SK-N-SH (cell line): ENCODE measurements around the gene STX18. TPM values are rescaled to one million over a fixed set of nuclear protein-coding genes. Genes with fewer than 3 reads are reported as not detected.

ENCODE experiments used
- CTCF ChIA-PET: fragments of 300-600, 350-600 bp; formaldehyde crosslinking; extraction: SDS; loops from one replicate; lab custom pipeline; 2021; lab: Yijun Ruan, JAX
- POLR2A ChIA-PET: fragments of 350-600 bp; sonication (Branson Sonifier 250); formaldehyde crosslinking; extraction: SDS; loops from one replicate; lab custom pipeline; 2020; ENCODE audit warnings: antibody characterized with exemption, inconsistent platforms; lab: Yijun Ruan, JAX
- DNase-seq: peaks from one replicate; pipeline ENCODE4 v3.0.0; 2012
- H2AFZ ChIP-seq: fragments of 200-600 bp; sonication (generic); 2 replicates; pipeline ENCODE4 v1.8.1; 2016; ENCODE audit warnings: antibody characterized with exemption, mild to moderate bottlenecking, low read depth
- H3F3A ChIP-seq: fragments of 200-600 bp; sonication (generic); replicated peaks from 2 replicates; pipeline ENCODE3; 2016; ENCODE audit warnings: antibody characterized with exemption, mild to moderate bottlenecking; ENCODE audit not compliant: insufficient read depth
- H3K27ac ChIP-seq, 2 experiments: fragments of 200-500 bp in 1 of 2; fragments of 200-600 bp in 1 of 2; sonication (Bioruptor generic) in 1 of 2; sonication (generic), shearing (Covaris generic) in 1 of 2; 2 replicates each; pipeline versions ENCODE4 v1.5.1 to v1.6.1; 2014 to 2016; ENCODE audit warnings: low read depth in 2 of 2, inconsistent platforms in 1 of 2, low read length in 1 of 2, mild to moderate bottlenecking in 1 of 2, mixed read lengths in 1 of 2
- H3K27me3 ChIP-seq: fragments of 200-600 bp; sonication (generic), shearing (Covaris generic); 2 replicates; pipeline ENCODE4 v1.6.1; 2016; ENCODE audit warnings: mixed run types; ENCODE audit not compliant: insufficient read depth
- H3K36me3 ChIP-seq, 2 experiments: fragments of 200-500 bp in 1 of 2; fragments of 200-600 bp in 1 of 2; sonication (Bioruptor generic) in 1 of 2; sonication (generic) in 1 of 2; replicated peaks in 1 of 2; 2 replicates each; pipeline versions ENCODE3 to v1.5.1; 2014 to 2016; ENCODE audit warnings: low read length in 1 of 2, mild to moderate bottlenecking in 1 of 2; ENCODE audit not compliant: insufficient read depth in 2 of 2, control insufficient read depth in 1 of 2
- H3K4me1 ChIP-seq, 2 experiments: fragments of 200-500 bp in 1 of 2; fragments of 200-600 bp in 1 of 2; sonication (Bioruptor generic) in 1 of 2; sonication (generic), shearing (Covaris generic) in 1 of 2; 2 replicates each; pipeline versions ENCODE4 v1.5.1 to v1.6.1; 2014 to 2016; ENCODE audit warnings: low read depth in 1 of 2, low read length in 1 of 2, mixed run types in 1 of 2; ENCODE audit not compliant: insufficient read depth in 2 of 2, control insufficient read depth in 1 of 2
- H3K4me2 ChIP-seq: fragments of 200-600 bp; sonication (generic), shearing (Covaris generic); 2 replicates; pipeline ENCODE4 v1.6.1; 2017; ENCODE audit warnings: mixed run types
- H3K4me3 ChIP-seq, 2 experiments: fragments of 200-500 bp in 1 of 2; fragments of 200-600 bp in 1 of 2; sonication (Bioruptor generic) in 1 of 2; sonication (generic), shearing (Covaris generic) in 1 of 2; 2 replicates each; pipeline versions ENCODE4 v1.5.1 to v1.8.1; 2014 to 2016; ENCODE audit warnings: low read depth in 2 of 2, inconsistent platforms in 1 of 2, low read length in 1 of 2, mild to moderate bottlenecking in 1 of 2, mixed read lengths in 1 of 2, moderate library complexity in 1 of 2
- H3K79me2 ChIP-seq: fragments of 200-600 bp; sonication (generic); 2 replicates; pipeline ENCODE4 v1.8.1; 2017; ENCODE audit warnings: mild to moderate bottlenecking; ENCODE audit not compliant: insufficient read depth
- H3K9ac ChIP-seq: fragments of 200-600 bp; sonication (generic); 2 replicates; pipeline ENCODE4 v1.6.1; 2017; ENCODE audit warnings: mixed run types
- H3K9me2 ChIP-seq: fragments of 200-600 bp; sonication (generic); 2 replicates; pipeline ENCODE4 v1.6.1; 2017; ENCODE audit warnings: mixed run types
- H3K9me3 ChIP-seq: fragments of 200-600 bp; sonication (generic); 2 replicates; pipeline ENCODE4 v1.6.1; 2017; ENCODE audit warnings: mixed run types, mild to moderate bottlenecking, moderate library complexity
- H4K20me1 ChIP-seq: fragments of 200-600 bp; sonication (generic); 2 replicates; pipeline ENCODE4 v1.6.1; 2017; ENCODE audit warnings: mild to moderate bottlenecking, mixed run types; ENCODE audit not compliant: insufficient read depth
- FOXM1 ChIP-seq: IDR thresholded peaks from 2 replicates; pipeline ENCODE4 v1.4.0; 2012; ENCODE audit warnings: low read depth, mild to moderate bottlenecking
- IRF3 ChIP-seq: fragments of 150-350 bp; IDR thresholded peaks from 2 replicates; pipeline ENCODE4 v1.6.1; 2016; ENCODE audit warnings: mild to moderate bottlenecking, low read depth, low read length
- JUND ChIP-seq: IDR thresholded peaks from 2 replicates; pipeline ENCODE4 v1.4.0; 2012
- MEF2A ChIP-seq: IDR thresholded peaks from 2 replicates; pipeline ENCODE4 v1.4.0; 2012; ENCODE audit warnings: low read depth, borderline replicate concordance
- NRF1 ChIP-seq: IDR thresholded peaks from 2 replicates; pipeline ENCODE4 v1.6.1; 2012; ENCODE audit warnings: low read depth, mild to moderate bottlenecking, low read length
- POLR2AphosphoS5 ChIP-seq: IDR thresholded peaks from 2 replicates; pipeline ENCODE4 v1.6.1; 2012; ENCODE audit warnings: low read depth, low read length
- RAD21 ChIP-seq: IDR thresholded peaks from 2 replicates; pipeline ENCODE4 v1.6.1; 2012; ENCODE audit warnings: mild to moderate bottlenecking, low read length
- RCOR1 ChIP-seq: fragments of 150-350 bp; IDR thresholded peaks from 2 replicates; pipeline ENCODE4 v1.6.1; 2017; ENCODE audit warnings: antibody characterized with exemption, low read length
- RFX5 ChIP-seq: IDR thresholded peaks from 2 replicates; pipeline ENCODE4 v1.6.1; 2012; ENCODE audit warnings: mild to moderate bottlenecking, improper control_type of control experiment, low read length
- RXRA ChIP-seq: IDR thresholded peaks from 2 replicates; pipeline ENCODE4 v1.4.0; 2012; ENCODE audit warnings: low read depth, mild to moderate bottlenecking, borderline replicate concordance
- SIN3A ChIP-seq: IDR thresholded peaks from 2 replicates; pipeline ENCODE4 v1.6.1; 2012; ENCODE audit warnings: low read depth, mild to moderate bottlenecking, low read length, moderate library complexity, borderline replicate concordance
- SMC3 ChIP-seq: IDR thresholded peaks from 2 replicates; pipeline ENCODE4 v1.6.1; 2012; ENCODE audit warnings: low read depth, low read length, improper control_type of control experiment
- TAF1 ChIP-seq: IDR thresholded peaks from 2 replicates; pipeline ENCODE4 v1.6.1; 2012; ENCODE audit warnings: low read depth, mild to moderate bottlenecking, low read length, moderate library complexity, borderline replicate concordance
- TCF12 ChIP-seq: IDR thresholded peaks from 2 replicates; pipeline ENCODE4 v1.4.0; 2012
- USF1 ChIP-seq: IDR thresholded peaks from 2 replicates; pipeline ENCODE4 v1.4.0; 2012; ENCODE audit warnings: low read depth, borderline replicate concordance
- ZBTB33 ChIP-seq: IDR thresholded peaks from 2 replicates; pipeline ENCODE4 v1.4.0; 2012; ENCODE audit warnings: low read depth, borderline replicate concordance
- whole genome bisulfite sequencing: methylation state at CpG from one replicate; pipeline ENCODE4 v1.1.6; 2017; ENCODE audit warnings: low lambda C conversion rate; 5-methylcytosine and 5-hydroxymethylcytosine counted together
- polyA plus RNA-seq, 3 experiments: library from polyadenylated mRNA; depleted of rRNA; stranded (reverse); fragments of >200 nt; gene quantifications; 2 replicates each; pipeline ENCODE4 v1.2.3, GENCODE V29; 2012
- TF ChIP-seq, protein P1 (sequence below): IDR thresholded peaks from 2 replicates; pipeline ENCODE4 v1.4.0; 2012; ENCODE audit warnings: low read depth

The STX18 gene
- polyA plus RNA-seq, 1 of the 3 experiments (the other 2 are of a cell fraction), result 17.3 TPM

- no peak overlapping the region for H3K4me2 ChIP-seq
- H3K36me3 ChIP-seq, result peaks cover 14 to 27% of the 10 kb centered on the region in 2 experiments
- ChIA-PET POLR2A (no interaction called here), CTCF (interaction anchor here (0.9 to 1.3 kb wide), 2 partner anchors 28 to 301 kb away, joined by 3 to 5 read pairs; no protein-coding TSS in a partner anchor)
- peaks cover 9 to 32% of the 10 kb centered on the region in 2 experiments for H3K4me1 ChIP-seq
- no peak for DNase-seq
- no peak overlapping the region for H3K9ac ChIP-seq
- no peak overlapping the region for H3K4me3 ChIP-seq
- H3K9me3 ChIP-seq, result no peaks in the 10 kb centered on the region
- no peak overlapping the region for H2AFZ ChIP-seq
- no peaks in the 10 kb centered on the region for H3K79me2 ChIP-seq
- peak overlapping the region in 1 of 2 experiments; percentile 90; a peak in 1 of 4 replicates for H3K27ac ChIP-seq
- TF ChIP-seq RCOR1, result no peak
- no peak for TF ChIP-seq RAD21
- TF ChIP-seq POLR2AphosphoS5, result no peak
- no peaks in the 10 kb centered on the region for H3K27me3 ChIP-seq
- H3K9me2 ChIP-seq, result no peaks in the 10 kb centered on the region
- H3F3A ChIP-seq, result peaks cover 18% of the 10 kb centered on the region
- WGBS, result 68% methylated on average over 6 of the region's 6 CpGs
- no peaks in the 10 kb centered on the region for H4K20me1 ChIP-seq
Observed at GRCh38 chr4:4460759-4461158, 81.1 kb downstream of the STX18 start.

DNA sequence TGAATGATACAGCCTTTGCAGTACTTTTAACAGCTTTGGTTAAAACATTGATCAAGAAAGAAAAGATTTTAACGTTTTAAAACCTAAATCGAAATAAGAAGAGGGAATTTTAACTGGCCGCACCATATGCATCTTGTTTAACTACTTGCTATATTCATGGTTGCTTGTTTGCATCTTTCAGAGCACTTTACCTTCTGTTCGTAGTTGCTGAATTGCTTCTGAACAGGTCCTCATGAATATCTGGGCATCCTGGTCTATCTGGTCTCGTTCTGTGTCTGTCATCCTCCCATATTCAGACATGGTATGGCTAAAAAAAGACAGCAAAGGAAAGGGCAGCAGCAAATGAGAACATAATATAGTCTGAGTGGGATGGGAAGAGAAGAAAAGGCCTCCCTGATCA is 82.7 kb downstream of the STX18 start:
- Histone ChIP-seq H3K4me3 (no peak overlapping the region), H3K4me2 (no peak overlapping the region), H3K4me1 (peaks cover 9 to 45% of the 10 kb centered on the region in 2 experiments), H3K36me3 (peaks cover 19 to 22% of the 10 kb centered on the region in 2 experiments), H3K27me3 (no peaks in the 10 kb centered on the region), H3K9me3 (no peaks in the 10 kb centered on the region), H3K9me2 (no peaks in the 10 kb centered on the region), H3K79me2 (no peaks in the 10 kb centered on the region), H3F3A (peaks cover 21% of the 10 kb centered on the region), H3K27ac (peak overlapping the region in 1 of 2 experiments; percentile 86; a peak in 2 of 4 replicates), H3K9ac (no peak overlapping the region), H2AFZ (no peak overlapping the region), H4K20me1 (no peaks in the 10 kb centered on the region)
- POLR2A ChIA-PET, result no interaction called here
- CTCF ChIA-PET, result interaction anchor here (0.6 to 1.0 kb wide), 2 partner anchors 30 to 211 kb away, joined by 3 read pairs; partner anchors contain the start of gene TMEM128
- TF ChIP-seq POLR2AphosphoS5 (no peak), TAF1 (no peak)
- no peak for DNase-seq
- 95% methylated on average over 5 of the region's 5 CpGs for WGBS

DNA sequence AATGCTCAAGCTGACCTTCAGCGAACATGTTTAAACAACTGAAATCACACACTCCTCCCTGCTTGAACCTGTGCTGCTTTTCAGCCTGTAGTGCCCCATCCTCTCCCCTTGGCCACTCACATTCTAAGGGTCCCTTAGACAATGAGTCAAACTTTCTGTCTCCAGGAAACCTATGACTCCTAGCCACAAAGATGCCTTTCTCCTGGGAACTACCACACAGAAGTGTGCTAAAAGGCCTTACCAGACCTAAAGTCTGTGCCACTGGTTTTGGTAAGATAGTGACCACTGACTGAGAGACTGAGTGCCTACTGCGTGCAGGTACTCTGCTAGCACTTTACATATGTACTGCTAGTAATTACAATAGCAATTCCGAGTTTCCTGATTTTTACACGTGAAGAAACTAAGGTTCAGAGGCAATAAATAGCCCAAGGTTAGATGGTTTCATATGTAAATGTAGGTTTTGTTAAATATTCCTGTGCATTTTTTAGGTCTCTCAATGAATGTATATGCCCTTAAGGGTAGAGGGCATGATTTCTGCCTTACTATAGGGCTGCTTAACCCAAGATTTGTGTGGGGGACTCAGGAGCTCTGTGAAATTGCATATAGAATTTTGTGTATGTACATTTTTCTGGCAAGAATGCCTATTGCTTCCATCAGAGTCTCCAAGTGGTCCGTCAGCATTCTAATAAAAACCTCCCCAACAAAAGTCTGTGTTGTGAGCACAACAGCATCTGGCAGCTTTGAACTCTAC is 83.9 kb downstream of the STX18 start:
- Histone ChIP-seq H3K9me2 (no peaks in the 10 kb centered on the region), H3F3A (peaks cover 17% of the 10 kb centered on the region), H3K4me3 (no peak overlapping the region), H3K4me2 (peak overlapping the region; percentile 40; the same call in 1 of the 2 replicates), H3K9ac (peak overlapping the region; percentile 64), H4K20me1 (no peaks in the 10 kb centered on the region), H3K79me2 (no peaks in the 10 kb centered on the region), H3K4me1 (peaks cover 9 to 51% of the 10 kb centered on the region in 2 experiments), H2AFZ (no peak overlapping the region), H3K9me3 (no peaks in the 10 kb centered on the region), H3K36me3 (peaks cover 25 to 26% of the 10 kb centered on the region in 2 experiments), H3K27ac (peak overlapping the region in 1 of 2 experiments; percentile 86; a peak in 2 of 4 replicates), H3K27me3 (no peaks in the 10 kb centered on the region)
- no peak for DNase-seq
- WGBS, result 89% methylated on average over 5 of the region's 5 CpGs
- CTCF ChIA-PET, result interaction anchor here (0.9 to 1.0 kb wide), 2 partner anchors 23 to 31 kb away, joined by 3 read pairs; no protein-coding TSS in a partner anchor
- POLR2A ChIA-PET, result no interaction called here
- no peak for TF ChIP-seq NRF1
- no peak for TF ChIP-seq IRF3
- TF ChIP-seq SMC3, result no peak
- TF ChIP-seq FOXM1, result no peak
- TF ChIP-seq RXRA, result no peak
- no peak for TF ChIP-seq MEF2A
- 0 out of 2 replicates have a peak, but pooled peaks have one; percentile 10 for TF ChIP-seq JUND
- no peak for TF ChIP-seq RFX5
- TF ChIP-seq ZBTB33, result no peak
- TF ChIP-seq, protein P1, sequence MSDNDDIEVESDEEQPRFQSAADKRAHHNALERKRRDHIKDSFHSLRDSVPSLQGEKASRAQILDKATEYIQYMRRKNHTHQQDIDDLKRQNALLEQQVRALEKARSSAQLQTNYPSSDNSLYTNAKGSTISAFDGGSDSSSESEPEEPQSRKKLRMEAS, result no peak
- no peak for TF ChIP-seq SIN3A
- TF ChIP-seq USF1, result no peak
- TF ChIP-seq TCF12, result no peak
